Neural progenitor cell (in vitro differentiated cells): Measurements from ENCODE around the gene CLNS1A.
"Not testable (repeated sequence)": the region's sequence is repeated elsewhere in the genome, so short reads cannot be mapped to it uniquely, and the experiment has no call there.

Experiments
- CTCF ChIP-seq: fragments of 200-600 bp; sonication (generic); IDR thresholded peaks from 2 replicates; pipeline ENCODE4 v1.5.1; 2017; ENCODE audit warnings: antibody characterized with exemption, mild to moderate bottlenecking
- EZH2 ChIP-seq: fragments of 200-600 bp; sonication (generic); IDR thresholded peaks from 2 replicates; pipeline ENCODE4 v1.6.1; 2017; ENCODE audit warnings: antibody characterized with exemption, mild to moderate bottlenecking, moderate library complexity
- EZH2phosphoT487 ChIP-seq: fragments of 200-600 bp; sonication (generic); IDR thresholded peaks from 2 replicates; pipeline ENCODE4 v1.6.1; 2017; ENCODE audit warnings: antibody characterized with exemption

- TF ChIP-seq CTCF, EZH2, EZH2phosphoT487: not testable (repeated sequence)
These were observed 66.7 kb downstream of the CLNS1A start for GRCh38 chr11:77570896-77571295.
